H9 (cell line): Measurements from ENCODE around the gene ULK4. TPM values are rescaled to one million over a fixed set of nuclear protein-coding genes. Genes with fewer than 3 reads are reported as not detected.

Experiments
- DNase-seq: peaks from one replicate; pipeline ENCODE4 v3.0.0-alpha.2; 2017
- H2AFZ ChIP-seq: one replicate; pipeline ENCODE4 v1.6.1; 2013; ENCODE audit warnings: mild to moderate bottlenecking, low read length, control low read depth, moderate library complexity
- H2AK5ac ChIP-seq: 2 replicates; pipeline ENCODE4 v1.6.1; 2013; ENCODE audit warnings: low read length, control low read depth, mixed read lengths; ENCODE audit not compliant: insufficient read length
- H2BK120ac ChIP-seq: one replicate; pipeline ENCODE4 v1.6.1; 2013; ENCODE audit warnings: low read depth, mild to moderate bottlenecking, low read length, control low read depth, inconsistent platforms; ENCODE audit not compliant: poor library complexity, severe bottlenecking
- H2BK12ac ChIP-seq: 2 replicates; pipeline ENCODE4 v1.6.1; 2013; ENCODE audit warnings: low read length, control low read depth, mixed read lengths, low read depth; ENCODE audit not compliant: insufficient read length
- H2BK15ac ChIP-seq: 2 replicates; pipeline ENCODE4 v1.6.1; 2013; ENCODE audit warnings: low read depth, low read length, control low read depth
- H2BK20ac ChIP-seq: one replicate; pipeline ENCODE4 v1.6.1; 2013; ENCODE audit warnings: low read depth, mild to moderate bottlenecking, low read length, control low read depth, inconsistent platforms; ENCODE audit not compliant: poor library complexity, severe bottlenecking
- H2BK5ac ChIP-seq: 2 replicates; pipeline ENCODE4 v1.6.1; 2013; ENCODE audit warnings: low read length, control low read depth, mixed read lengths; ENCODE audit not compliant: insufficient read length
- H3K14ac ChIP-seq: 2 replicates; pipeline ENCODE4 v1.6.1; 2013; ENCODE audit warnings: low read length, control low read depth; ENCODE audit not compliant: insufficient read depth
- H3K18ac ChIP-seq: 2 replicates; pipeline ENCODE4 v1.6.1; 2013; ENCODE audit warnings: low read depth, mild to moderate bottlenecking, mixed read lengths, low read length, control low read depth; ENCODE audit not compliant: insufficient read length
- H3K23ac ChIP-seq: 2 replicates; pipeline ENCODE4 v1.6.1; 2013; ENCODE audit warnings: low read length, control low read depth, mixed read lengths, low read depth; ENCODE audit not compliant: insufficient read length
- H3K23me2 ChIP-seq: 2 replicates; pipeline ENCODE4 v1.6.1; 2013; ENCODE audit warnings: low read depth, mild to moderate bottlenecking, mixed read lengths, low read length, control low read depth; ENCODE audit not compliant: insufficient read length, poor library complexity, severe bottlenecking
- H3K27ac ChIP-seq: 2 replicates; pipeline ENCODE4 v1.5.1; 2013; ENCODE audit warnings: low read length, control low read depth, mixed read lengths, low read depth; ENCODE audit not compliant: insufficient read length
- H3K27me3 ChIP-seq: 2 replicates; pipeline ENCODE4 v1.6.1; 2013; ENCODE audit warnings: low read length, control low read depth, inconsistent platforms; ENCODE audit not compliant: insufficient read depth
- H3K4ac ChIP-seq: 2 replicates; pipeline ENCODE4 v1.6.1; 2013; ENCODE audit warnings: low read depth, mild to moderate bottlenecking, control low read depth, inconsistent platforms, low read length, moderate library complexity
- H3K4me1 ChIP-seq: 2 replicates; pipeline ENCODE4 v1.6.1; 2013; ENCODE audit warnings: low read length, control low read depth, inconsistent platforms; ENCODE audit not compliant: insufficient read depth
- H3K4me2 ChIP-seq: 2 replicates; pipeline ENCODE4 v1.6.1; 2013; ENCODE audit warnings: low read length, control low read depth, mixed read lengths; ENCODE audit not compliant: insufficient read length, insufficient read depth
- H3K56ac ChIP-seq: 2 replicates; pipeline ENCODE4 v1.6.1; 2013; ENCODE audit warnings: low read depth, mild to moderate bottlenecking, mixed read lengths, low read length, control low read depth; ENCODE audit not compliant: insufficient read length
- H3K79me1 ChIP-seq: 2 replicates; pipeline ENCODE4 v1.6.1; 2013; ENCODE audit warnings: low read depth, mild to moderate bottlenecking, moderate library complexity, low read length, control low read depth, inconsistent platforms; ENCODE audit not compliant: insufficient read depth, poor library complexity, severe bottlenecking
- H3K79me2 ChIP-seq: 2 replicates; pipeline ENCODE4 v1.6.1; 2013; ENCODE audit warnings: low read length, control low read depth, inconsistent platforms; ENCODE audit not compliant: insufficient read depth
- H3K9ac ChIP-seq: 2 replicates; pipeline ENCODE4 v1.6.1; 2013; ENCODE audit warnings: low read length, control low read depth, mixed read lengths; ENCODE audit not compliant: insufficient read length; ENCODE audit errors: extremely low read depth
- H3K9me3 ChIP-seq: one replicate; pipeline ENCODE4 v1.6.1; 2013; ENCODE audit warnings: low read depth, low read length, inconsistent platforms; ENCODE audit not compliant: control insufficient read depth
- H3T11ph ChIP-seq: one replicate; pipeline ENCODE4 v1.6.1; 2013; ENCODE audit warnings: mild to moderate bottlenecking, low read length, control low read depth, inconsistent platforms
- H4K20me1 ChIP-seq: one replicate; pipeline ENCODE4 v1.6.1; 2013; ENCODE audit not compliant: control insufficient read depth, insufficient read length, insufficient read depth
- H4K5ac ChIP-seq: 2 replicates; pipeline ENCODE4 v1.6.1; 2013; ENCODE audit warnings: low read depth, mild to moderate bottlenecking, mixed read lengths, low read length, control low read depth; ENCODE audit not compliant: insufficient read length
- H4K8ac ChIP-seq: replicated peaks from 2 replicates; pipeline ENCODE4 v1.6.1; 2013; ENCODE audit warnings: low read length, control low read depth, mixed read lengths, low read depth; ENCODE audit not compliant: insufficient read length
- H4K91ac ChIP-seq: 2 replicates; pipeline ENCODE4 v1.6.1; 2013; ENCODE audit warnings: low read depth, mild to moderate bottlenecking, moderate library complexity, mixed read lengths, low read length, control low read depth; ENCODE audit not compliant: insufficient read length
- H3K27ac Mint-ChIP-seq, 3 experiments: 2 replicates in 2 of 3; 3 replicates in 1 of 3; pipeline ENCODE4 v1.8.0; 2020 to 2021; ENCODE audit warnings: mixed read lengths in 3 of 3, mild to moderate bottlenecking in 1 of 3, moderate library complexity in 1 of 3
- H3K27me3 Mint-ChIP-seq: 2 replicates; pipeline ENCODE4 v1.8.0; 2021; ENCODE audit warnings: low read depth, mild to moderate bottlenecking, moderate library complexity, mixed read lengths
- H3K36me3 Mint-ChIP-seq, 3 experiments: 2 replicates in 2 of 3; 3 replicates in 1 of 3; pipeline ENCODE4 v1.8.0; 2020 to 2021; ENCODE audit warnings: low read depth in 3 of 3, mixed read lengths in 3 of 3; ENCODE audit not compliant: insufficient read depth in 1 of 3
- H3K4me1 Mint-ChIP-seq, 2 experiments: 2 replicates each; pipeline ENCODE4 v1.8.0; 2020; ENCODE audit warnings: mixed read lengths in 2 of 2
- H3K4me3 Mint-ChIP-seq, 2 experiments: 2 replicates in 1 of 2; 3 replicates in 1 of 2; pipeline ENCODE4 v1.8.0; 2020 to 2021; ENCODE audit warnings: mild to moderate bottlenecking in 2 of 2, mixed read lengths in 2 of 2, moderate library complexity in 1 of 2
- H3K9me3 Mint-ChIP-seq, 2 experiments: 2 replicates in 1 of 2; 3 replicates in 1 of 2; pipeline ENCODE4 v1.8.0; 2020; ENCODE audit warnings: mild to moderate bottlenecking in 2 of 2, mixed read lengths in 2 of 2, moderate library complexity in 1 of 2
- WGBS: extraction: QIAGEN DNeasy Blood & Tissue Kit; methylation state at CpG from one replicate; pipeline ENCODE4 v1.1.7; 2013; ENCODE audit warnings: missing lambda C conversion rate, low lambda C conversion rate, mixed read lengths; ENCODE audit not compliant: insufficient read length; ENCODE audit errors: extremely low coverage; 5-methylcytosine and 5-hydroxymethylcytosine counted together
- total RNA-seq: library from RNA; stranded (reverse); gene quantifications from 2 replicates; pipeline ENCODE4 v1.2.1, GENCODE V29; 2021
- TF ChIP-seq, protein P1 (sequence below): fragments of 200-600 bp; sonication (generic); conservative IDR thresholded peaks from 3 replicates; pipeline ENCODE4 v1.8.0; 2021; ENCODE audit warnings: antibody characterized with exemption, mild to moderate bottlenecking

ULK4 gene
- total RNA-seq, 1 experiment from 2014 or later, result 12.9 TPM

GRCh38 chr3:41593774-41594173 lies 368.1 kb downstream of the ULK4 start:
- Histone ChIP-seq H3K14ac (no peak overlapping the region), H2AK5ac (no peak overlapping the region), H4K5ac (no peak overlapping the region), H3K23ac (no peak overlapping the region), H3K23me2 (no peaks in the 10 kb centered on the region), H3K27me3 (no peaks in the 10 kb centered on the region), H3T11ph (no peak overlapping the region), H3K4me2 (no peak overlapping the region), H3K27ac (no peak overlapping the region), H3K9me3 (no peaks in the 10 kb centered on the region), H2BK15ac (no peak overlapping the region), H3K18ac (no peak overlapping the region), H4K8ac (no peak overlapping the region), H3K9ac (no peak overlapping the region), H2BK5ac (no peak overlapping the region), H3K4ac (no peak overlapping the region), H3K4me1 (no peaks in the 10 kb centered on the region), H4K20me1 (no peaks in the 10 kb centered on the region), H2AFZ (no peak overlapping the region), H2BK20ac (no peak overlapping the region), H4K91ac (no peak overlapping the region), H3K56ac (no peak overlapping the region), H3K79me1 (no peaks in the 10 kb centered on the region), H2BK120ac (no peak overlapping the region), H2BK12ac (no peak overlapping the region), H3K79me2 (no peaks in the 10 kb centered on the region)
- TF ChIP-seq, protein P1, sequence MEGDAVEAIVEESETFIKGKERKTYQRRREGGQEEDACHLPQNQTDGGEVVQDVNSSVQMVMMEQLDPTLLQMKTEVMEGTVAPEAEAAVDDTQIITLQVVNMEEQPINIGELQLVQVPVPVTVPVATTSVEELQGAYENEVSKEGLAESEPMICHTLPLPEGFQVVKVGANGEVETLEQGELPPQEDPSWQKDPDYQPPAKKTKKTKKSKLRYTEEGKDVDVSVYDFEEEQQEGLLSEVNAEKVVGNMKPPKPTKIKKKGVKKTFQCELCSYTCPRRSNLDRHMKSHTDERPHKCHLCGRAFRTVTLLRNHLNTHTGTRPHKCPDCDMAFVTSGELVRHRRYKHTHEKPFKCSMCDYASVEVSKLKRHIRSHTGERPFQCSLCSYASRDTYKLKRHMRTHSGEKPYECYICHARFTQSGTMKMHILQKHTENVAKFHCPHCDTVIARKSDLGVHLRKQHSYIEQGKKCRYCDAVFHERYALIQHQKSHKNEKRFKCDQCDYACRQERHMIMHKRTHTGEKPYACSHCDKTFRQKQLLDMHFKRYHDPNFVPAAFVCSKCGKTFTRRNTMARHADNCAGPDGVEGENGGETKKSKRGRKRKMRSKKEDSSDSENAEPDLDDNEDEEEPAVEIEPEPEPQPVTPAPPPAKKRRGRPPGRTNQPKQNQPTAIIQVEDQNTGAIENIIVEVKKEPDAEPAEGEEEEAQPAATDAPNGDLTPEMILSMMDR, result no peak
- peak overlapping the region in 1 of 3 experiments; percentile 53; a peak in 1 of 7 replicates for H3K27ac Mint-ChIP-seq
- no peak for DNase-seq
- H3K27me3 Mint-ChIP-seq, result no peaks in the 10 kb centered on the region; the same call in 1 of the 2 replicates
- no peaks in the 10 kb centered on the region for H3K36me3 Mint-ChIP-seq
- peaks cover 0 to 9% of the 10 kb centered on the region in 2 experiments; a peak in 2 of 4 replicates for H3K4me1 Mint-ChIP-seq
- no peak overlapping the region for H3K4me3 Mint-ChIP-seq
- no peaks in the 10 kb centered on the region for H3K9me3 Mint-ChIP-seq
- no CpG with 5 or more reads among the region's 5 CpGs for WGBS
